GM19193 (cell line): Measurements from ENCODE around the gene MRPL20.

ENCODE experiments used
- POLR2A ChIP-seq: IDR thresholded peaks from 4 replicates; pipeline ENCODE4 v1.6.1; 2011; ENCODE audit not compliant: insufficient read depth, insufficient read length; ENCODE audit errors: extremely low read depth

The MRPL20 gene

GRCh38 chr1:1352786-1353388, 54.2 kb downstream of the MRPL20 start:
- no peak for TF ChIP-seq POLR2A
